ENCODE data around the gene MYH16.
"Not testable (repeated sequence)": the region's sequence is repeated elsewhere in the genome, so short reads cannot be mapped to it uniquely, and the experiment has no call there.

Gene MYH16

GRCh38 chr7:99252166-99252895, 20.3 kb upstream of the MYH16 start:
- H3K36me3 Mint-ChIP-seq = no peaks in the 10 kb centered on the region
- no peaks in the 10 kb centered on the region for H3K4me1 Mint-ChIP-seq
- H3K9me3 Mint-ChIP-seq = no peaks in the 10 kb centered on the region
- H3K27ac Mint-ChIP-seq = no peak overlapping the region
- peaks cover 2% of the 10 kb centered on the region for H3K27me3 Mint-ChIP-seq
- no peak overlapping the region for H3K4me3 Mint-ChIP-seq

DNA sequence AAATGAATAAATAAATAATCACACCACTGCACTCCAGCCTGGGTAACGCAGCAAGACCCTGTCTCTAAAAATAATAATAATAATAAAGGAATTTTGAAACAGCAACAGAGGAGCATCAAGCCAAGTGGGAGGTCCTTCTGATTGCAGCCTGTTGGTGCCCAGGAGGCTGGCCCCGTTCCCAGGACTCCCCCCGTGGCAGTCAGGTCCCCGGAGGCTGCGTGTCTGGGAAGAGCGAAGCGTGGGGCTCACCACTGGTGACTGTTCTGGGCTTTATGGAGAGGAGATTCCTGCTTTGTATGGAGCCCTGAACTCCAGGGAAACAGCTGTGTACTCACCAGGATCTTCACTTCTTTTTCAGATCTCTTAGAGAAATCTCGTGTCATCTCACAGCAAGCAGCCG, 19.3 kb upstream of the MYH16 start:
- H3K27ac Mint-ChIP-seq = no peak overlapping the region
- H3K4me1 Mint-ChIP-seq = no peaks in the 10 kb centered on the region
- H3K9me3 Mint-ChIP-seq = no peaks in the 10 kb centered on the region
- no peak overlapping the region for H3K4me3 Mint-ChIP-seq
- no peaks in the 10 kb centered on the region for H3K36me3 Mint-ChIP-seq
- peaks cover 2% of the 10 kb centered on the region for H3K27me3 Mint-ChIP-seq

DNA sequence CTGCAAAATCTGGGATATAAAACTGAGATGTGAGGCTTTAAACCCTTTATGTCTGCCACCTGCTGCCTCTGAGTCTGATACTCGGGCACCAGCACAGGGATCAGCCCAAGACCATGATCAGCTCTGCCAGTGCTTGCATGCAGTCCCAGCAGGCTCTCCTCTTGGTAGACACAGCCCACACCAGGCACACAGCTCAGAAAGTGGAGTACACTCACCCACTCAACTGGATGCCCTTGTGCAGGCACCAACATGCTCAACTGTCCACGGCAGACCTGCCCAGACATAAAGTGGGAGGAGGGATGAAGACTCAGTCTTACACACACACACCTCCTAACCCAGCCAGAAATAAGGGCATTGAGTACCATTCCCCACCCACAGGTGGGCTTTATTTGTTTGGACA, 18.2 kb upstream of the MYH16 start:
- Mint-ChIP-seq H3K27me3 (peaks cover 2% of the 10 kb centered on the region), H3K27ac (no peak overlapping the region), H3K4me3 (no peak overlapping the region), H3K9me3 (no peaks in the 10 kb centered on the region), H3K36me3 (no peaks in the 10 kb centered on the region), H3K4me1 (no peaks in the 10 kb centered on the region)

DNA sequence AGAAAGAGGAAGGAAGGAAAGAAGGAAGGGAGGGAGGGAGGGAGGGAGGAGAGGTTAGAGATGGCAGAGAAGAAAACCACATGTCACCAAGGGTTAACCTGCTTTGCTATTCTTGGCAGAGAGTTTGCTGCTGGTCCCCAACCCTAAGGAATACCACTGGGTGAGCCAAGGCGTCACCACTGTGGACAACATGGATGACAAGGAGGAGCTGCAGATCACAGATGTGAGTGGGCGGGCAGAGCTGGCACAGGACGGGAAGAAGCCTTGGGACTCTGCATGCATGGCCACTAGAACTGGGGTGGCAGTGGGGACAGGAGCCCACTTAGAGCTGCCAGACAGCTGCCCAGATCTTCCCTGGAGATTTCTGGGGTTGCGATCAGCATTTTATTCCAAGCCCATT, 17.2 kb upstream of the MYH16 start:
- Mint-ChIP-seq H3K9me3 (no peaks in the 10 kb centered on the region), H3K27me3 (peaks cover 2% of the 10 kb centered on the region), H3K36me3 (no peaks in the 10 kb centered on the region), H3K27ac (no peak overlapping the region), H3K4me1 (no peaks in the 10 kb centered on the region), H3K4me3 (no peak overlapping the region)

GRCh38 chr7:99257065-99257464, 15.6 kb upstream of the MYH16 start:
- no peaks in the 10 kb centered on the region for H3K36me3 Mint-ChIP-seq
- H3K9me3 Mint-ChIP-seq = no peaks in the 10 kb centered on the region
- no peak overlapping the region for H3K27ac Mint-ChIP-seq
- no peaks in the 10 kb centered on the region for H3K27me3 Mint-ChIP-seq
- H3K4me1 Mint-ChIP-seq = no peaks in the 10 kb centered on the region
- no peak overlapping the region for H3K4me3 Mint-ChIP-seq

- no peaks in the 10 kb centered on the region for H3K9me3 Mint-ChIP-seq
- H3K27ac Mint-ChIP-seq = no peak overlapping the region
- no peak overlapping the region for H3K4me3 Mint-ChIP-seq
Observed at GRCh38 chr7:99257675-99258074, 15.0 kb upstream of the MYH16 start.

DNA sequence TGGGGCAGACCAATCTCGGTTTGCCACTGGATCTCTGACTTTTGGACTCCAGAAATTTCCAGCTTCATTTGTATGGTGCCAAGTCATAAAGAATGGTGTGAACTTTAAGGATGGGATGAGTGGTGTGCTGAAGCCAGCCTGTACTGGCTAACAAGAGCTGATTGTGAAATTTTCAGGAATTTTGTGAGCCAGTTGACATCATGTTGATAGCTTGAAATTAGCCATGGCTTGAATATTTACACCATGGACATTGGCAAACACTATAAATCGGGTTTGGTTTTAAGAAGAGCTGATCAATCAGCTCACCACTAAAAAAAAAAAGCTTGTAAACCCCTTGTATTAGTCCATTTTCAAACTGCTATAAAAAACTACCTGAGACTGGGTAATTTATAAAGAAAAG, 14.1 kb upstream of the MYH16 start:
- no peaks in the 10 kb centered on the region for H3K4me1 Mint-ChIP-seq
- H3K4me3 Mint-ChIP-seq = no peak overlapping the region
- no peaks in the 10 kb centered on the region for H3K9me3 Mint-ChIP-seq
- H3K27ac Mint-ChIP-seq = no peak overlapping the region
- H3K27me3 Mint-ChIP-seq = peaks cover 4% of the 10 kb centered on the region
- no peaks in the 10 kb centered on the region for H3K36me3 Mint-ChIP-seq

More at GRCh38 chr7:99257675-99258074, 15.0 kb upstream of the MYH16 start:
- Mint-ChIP-seq H3K4me1 (no peaks in the 10 kb centered on the region), H3K27me3 (peaks cover under 1% of the 10 kb centered on the region), H3K36me3 (no peaks in the 10 kb centered on the region)

- no peaks in the 10 kb centered on the region for H3K4me1 Mint-ChIP-seq
- no peak overlapping the region for H3K27ac Mint-ChIP-seq
- H3K36me3 Mint-ChIP-seq = no peaks in the 10 kb centered on the region
- no peak overlapping the region for H3K4me3 Mint-ChIP-seq
- peaks cover 4% of the 10 kb centered on the region for H3K27me3 Mint-ChIP-seq
- no peaks in the 10 kb centered on the region for H3K9me3 Mint-ChIP-seq
Observed at GRCh38 chr7:99260395-99260794, 12.2 kb upstream of the MYH16 start.

- H3K36me3 Mint-ChIP-seq = no peaks in the 10 kb centered on the region
- no peak overlapping the region for H3K4me3 Mint-ChIP-seq
- no peaks in the 10 kb centered on the region for H3K4me1 Mint-ChIP-seq
- peaks cover 4% of the 10 kb centered on the region for H3K27me3 Mint-ChIP-seq
- no peaks in the 10 kb centered on the region for H3K9me3 Mint-ChIP-seq
- H3K27ac Mint-ChIP-seq = no peak overlapping the region
Observed at GRCh38 chr7:99261646-99262045, 11.0 kb upstream of the MYH16 start.

GRCh38 chr7:99265848-99266480, 6.7 kb upstream of the MYH16 start:
- Mint-ChIP-seq H3K4me3 (no peak overlapping the region), H3K27ac (no peak overlapping the region), H3K27me3 (peaks cover 4% of the 10 kb centered on the region), H3K36me3 (no peaks in the 10 kb centered on the region), H3K4me1 (no peaks in the 10 kb centered on the region), H3K9me3 (no peaks in the 10 kb centered on the region)

DNA sequence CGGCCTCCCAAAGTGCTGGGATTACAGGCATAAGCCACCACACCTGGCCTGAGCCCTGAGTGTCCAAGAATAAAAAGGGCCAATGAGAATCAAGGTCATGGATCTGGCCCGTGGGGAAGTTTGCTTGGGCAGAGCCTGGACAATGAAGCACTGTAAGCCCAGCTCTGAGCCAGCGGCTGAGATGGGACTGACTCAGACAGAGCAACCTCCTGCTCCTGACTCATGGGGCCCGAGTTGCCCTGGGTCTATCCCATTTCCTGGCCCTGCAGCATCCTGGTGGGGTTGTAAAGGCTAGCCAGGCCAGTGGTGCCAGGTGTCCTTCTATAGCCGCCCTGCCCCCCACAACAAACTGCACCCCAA, 5.2 kb upstream of the MYH16 start:
- H3K9me3 Mint-ChIP-seq = no peaks in the 10 kb centered on the region
- no peaks in the 10 kb centered on the region for H3K4me1 Mint-ChIP-seq
- H3K36me3 Mint-ChIP-seq = no peaks in the 10 kb centered on the region
- no peak overlapping the region for H3K4me3 Mint-ChIP-seq
- peaks cover 4% of the 10 kb centered on the region for H3K27me3 Mint-ChIP-seq
- H3K27ac Mint-ChIP-seq = no peak overlapping the region

- Mint-ChIP-seq H3K27ac (no peak overlapping the region), H3K4me1 (no peaks in the 10 kb centered on the region), H3K27me3 (peaks cover under 1% of the 10 kb centered on the region), H3K9me3 (no peaks in the 10 kb centered on the region), H3K4me3 (no peak overlapping the region), H3K36me3 (no peaks in the 10 kb centered on the region)
Observed at GRCh38 chr7:99267841-99268576, 4.6 kb upstream of the MYH16 start.

GRCh38 chr7:99268577-99268908, 4.1 kb upstream of the MYH16 start:
- Mint-ChIP-seq H3K4me3 (no peak overlapping the region), H3K27me3 (no peaks in the 10 kb centered on the region), H3K9me3 (no peaks in the 10 kb centered on the region), H3K27ac (no peak overlapping the region), H3K4me1 (peaks cover 1% of the 10 kb centered on the region), H3K36me3 (no peaks in the 10 kb centered on the region)

GRCh38 chr7:99270702-99271101, 1.9 kb upstream of the MYH16 start:
- Mint-ChIP-seq H3K4me3 (no peak overlapping the region), H3K4me1 (peaks cover 13% of the 10 kb centered on the region), H3K27ac (no peak overlapping the region), H3K36me3 (no peaks in the 10 kb centered on the region), H3K27me3 (no peaks in the 10 kb centered on the region), H3K9me3 (no peaks in the 10 kb centered on the region)

GRCh38 chr7:99273561-99273960, 922 bp downstream of the MYH16 start:
- H3K4me3 Mint-ChIP-seq, H3K9me3 Mint-ChIP-seq, H3K36me3 Mint-ChIP-seq, H3K27ac Mint-ChIP-seq, H3K27me3 Mint-ChIP-seq: not testable (repeated sequence)
- H3K4me1 Mint-ChIP-seq = peaks cover 13% of the 10 kb centered on the region

DNA sequence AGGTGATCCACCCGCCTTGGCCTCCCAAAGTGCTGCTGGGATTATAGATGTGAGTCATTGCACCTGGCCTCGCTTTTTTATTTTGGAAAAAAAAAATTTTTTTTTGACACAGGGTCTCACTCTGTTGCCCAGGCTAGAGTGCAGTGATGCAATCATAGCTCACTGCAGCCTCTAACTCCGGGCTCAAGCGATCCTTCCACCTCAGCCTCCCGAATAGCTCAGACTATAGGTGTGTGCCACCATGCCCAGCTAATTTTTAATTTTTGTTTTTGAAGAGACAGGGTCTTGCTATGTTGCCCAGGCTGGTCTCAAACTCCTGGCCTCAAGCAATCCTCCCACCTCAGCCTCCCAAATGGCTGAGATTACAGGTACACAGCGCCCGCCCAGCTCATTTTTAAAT, 2.3 kb downstream of the MYH16 start:
- H3K9me3 Mint-ChIP-seq, H3K27ac Mint-ChIP-seq, H3K27me3 Mint-ChIP-seq, H3K36me3 Mint-ChIP-seq, H3K4me3 Mint-ChIP-seq: not testable (repeated sequence)
- H3K4me1 Mint-ChIP-seq = peaks cover 13% of the 10 kb centered on the region

Data from activated naive CD4-positive, alpha-beta T cell treated with anti-CD3 and anti-CD28 coated beads, Interleukin-2, amount 50 U/mL, for 24 hours (primary cell).